Lower lobe of right lung (tissue), 2 donors: ENCODE measurements around the gene DLG3. TPM values are rescaled to one million over a fixed set of nuclear protein-coding genes. Genes with fewer than 3 reads are reported as not detected.

Experiments used
- ATAC-seq, 2 donors: fragments of 200-7000 bp; cut with Tn5 transposase; one replicate each; pipeline ENCODE4 v1.9.1; 2020 to 2022; ENCODE audit warnings: mild to moderate bottlenecking in 2 of 2, moderate library complexity in 2 of 2
- DNase-seq: peaks from one replicate; pipeline ENCODE4 v3.0.0-alpha.2; 2020
- H3K27ac ChIP-seq: fragments of 200-600 bp; one replicate; pipeline ENCODE4 v1.8.0; 2022
- H3K27me3 ChIP-seq: fragments of 200-600 bp; one replicate; pipeline ENCODE4 v1.8.0; 2022; ENCODE audit warnings: low read depth
- H3K36me3 ChIP-seq: fragments of 200-600 bp; one replicate; pipeline ENCODE4 v1.8.0; 2022; ENCODE audit warnings: mild to moderate bottlenecking
- H3K4me1 ChIP-seq: fragments of 200-600 bp; one replicate; pipeline ENCODE4 v1.8.0; 2022
- H3K4me3 ChIP-seq: fragments of 200-600 bp; one replicate; pipeline ENCODE4 v1.8.0; 2022; ENCODE audit warnings: mild to moderate bottlenecking
- H3K9me3 ChIP-seq: fragments of 200-600 bp; one replicate; pipeline ENCODE4 v1.8.0; 2022
- CTCF ChIP-seq: fragments of 200-600 bp; IDR thresholded peaks from one replicate; pipeline ENCODE4 v1.8.0; 2022; ENCODE audit warnings: antibody characterized with exemption, mild to moderate bottlenecking
- intact Hi-C: fragments of 100-400 bp; cut with DNase I; formaldehyde crosslinking; loops from one replicate; pipeline ENCODE4 v1.11.0; 2022
- total RNA-seq: library from RNA; stranded (reverse); fragmentation: NEBNext Ultra II Directional; extraction: Animal tissue kit (Norgen Biotek cat#: 25700); gene quantifications from one replicate; pipeline ENCODE4 v1.2.1, GENCODE V29; 2021
- donor health status: DM: no; HTN: yes; CAD: no; lungs with severe emphysema.

DLG3 gene
- total RNA-seq, 1 donor from 2014 or later = 24.1 TPM

DNA sequence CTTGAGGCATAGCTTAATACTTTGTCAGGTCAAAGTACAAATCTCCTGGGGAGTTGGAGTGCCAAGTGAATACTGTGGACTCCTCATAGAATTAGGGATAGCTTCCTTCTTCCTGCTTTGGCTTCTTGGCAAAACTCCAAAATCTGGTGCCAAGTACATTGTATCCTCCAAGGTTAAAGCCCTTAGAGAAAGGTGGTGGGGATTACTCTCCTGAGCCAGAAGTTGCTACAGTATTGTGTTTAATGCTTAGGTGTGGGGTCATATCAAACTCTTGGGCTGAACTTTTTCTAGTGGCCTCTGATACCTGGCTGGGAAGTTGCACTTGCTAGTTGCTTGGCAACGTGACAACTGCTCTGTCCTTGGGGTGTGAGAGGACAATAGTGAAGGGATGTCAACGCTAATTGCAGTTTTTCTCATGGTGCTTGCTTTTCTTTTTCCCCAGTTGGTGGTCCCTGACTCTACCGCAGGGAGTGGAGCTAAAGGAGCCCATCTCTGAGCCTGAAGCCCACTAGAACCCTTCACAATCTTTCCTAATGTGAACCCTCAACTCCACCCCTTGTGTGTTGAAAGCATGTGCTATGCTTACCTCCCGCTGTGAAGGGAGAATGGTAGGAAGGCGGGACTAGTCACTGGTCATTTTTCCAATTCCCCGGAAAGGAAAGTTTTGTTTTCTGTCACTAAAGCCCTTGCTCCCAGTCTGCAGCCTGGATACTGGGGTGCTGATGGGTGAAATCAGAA lies 35.5 kb downstream of the DLG3 start:
- H3K4me1 ChIP-seq = peaks cover 28% of the 10 kb centered on the region
- no peaks in the 10 kb centered on the region for H3K9me3 ChIP-seq
- DNase-seq = no peak
- no peaks in the 10 kb centered on the region for H3K27me3 ChIP-seq
- no peaks in the 10 kb centered on the region for H3K36me3 ChIP-seq
- peak overlapping the region; percentile 41 for H3K27ac ChIP-seq
- no peak for TF ChIP-seq CTCF
- no peak for ATAC-seq
- no peak overlapping the region for H3K4me3 ChIP-seq
- intact Hi-C loops = no loop called here

GRCh38 chrX:70480660-70481018 lies 36.0 kb downstream of the DLG3 start:
- H3K27ac ChIP-seq = peak overlapping the region; percentile 41
- peak in 1 of 2 donors; percentile 19 for ATAC-seq
- H3K4me1 ChIP-seq = peaks cover 28% of the 10 kb centered on the region
- H3K36me3 ChIP-seq = no peaks in the 10 kb centered on the region
- no peak for TF ChIP-seq CTCF
- no peaks in the 10 kb centered on the region for H3K27me3 ChIP-seq
- no peaks in the 10 kb centered on the region for H3K9me3 ChIP-seq
- no peak for DNase-seq
- intact Hi-C loops = no loop called here
- no peak overlapping the region for H3K4me3 ChIP-seq

DNA sequence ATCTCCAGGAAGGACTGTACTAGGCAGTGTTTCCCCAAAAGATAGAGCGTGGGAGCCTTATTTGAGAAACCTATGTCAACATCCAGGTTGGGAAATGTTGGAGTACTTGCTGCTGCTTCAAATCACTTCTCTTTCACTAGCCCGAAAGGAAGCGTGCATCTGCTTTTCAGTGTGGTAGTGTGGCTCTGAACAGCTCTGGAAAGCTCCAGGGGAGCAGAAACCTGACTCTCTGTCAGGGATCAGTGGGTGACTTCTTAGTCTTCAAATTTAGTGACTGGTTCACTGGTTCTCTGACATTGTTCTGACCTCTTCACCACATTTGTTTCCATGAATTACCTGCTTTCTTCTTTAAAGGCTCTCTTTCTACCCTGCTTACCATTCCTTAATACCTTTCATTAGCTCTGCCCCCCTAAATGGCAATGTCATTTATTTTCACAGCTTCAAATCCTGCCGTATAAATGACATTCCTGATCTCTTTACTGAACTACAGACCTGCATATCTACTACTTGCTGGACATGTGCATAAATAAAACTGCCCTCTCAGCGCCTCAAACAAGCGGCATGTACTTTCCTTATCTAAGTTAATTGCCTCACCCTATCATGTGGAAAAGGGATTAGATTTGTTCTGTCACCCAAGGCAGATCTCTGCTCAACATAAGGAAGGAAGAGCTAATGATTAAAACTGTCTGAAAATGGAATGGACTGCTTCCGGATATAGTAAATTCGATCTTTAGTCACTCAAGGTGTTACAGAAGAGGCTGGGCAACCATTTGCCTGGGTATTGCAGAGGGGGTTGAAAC lies 37.0 kb downstream of the DLG3 start:
- intact Hi-C loops = no loop called here
- H3K27me3 ChIP-seq = no peaks in the 10 kb centered on the region
- ATAC-seq = peak; percentile 63 to 65
- DNase-seq = no peak
- peaks cover 28% of the 10 kb centered on the region for H3K4me1 ChIP-seq
- no peaks in the 10 kb centered on the region for H3K36me3 ChIP-seq
- H3K9me3 ChIP-seq = no peaks in the 10 kb centered on the region
- no peak overlapping the region for H3K4me3 ChIP-seq
- no peak for TF ChIP-seq CTCF
- no peak overlapping the region for H3K27ac ChIP-seq

GRCh38 chrX:70482300-70482699 lies 37.7 kb downstream of the DLG3 start:
- Histone ChIP-seq H3K4me3 (no peak overlapping the region), H3K4me1 (peaks cover 28% of the 10 kb centered on the region), H3K27me3 (no peaks in the 10 kb centered on the region), H3K27ac (no peak overlapping the region), H3K36me3 (no peaks in the 10 kb centered on the region), H3K9me3 (no peaks in the 10 kb centered on the region)
- TF ChIP-seq CTCF = no peak
- ATAC-seq (no peak), DNase-seq (no peak)
- intact Hi-C loops = no loop called here

DNA sequence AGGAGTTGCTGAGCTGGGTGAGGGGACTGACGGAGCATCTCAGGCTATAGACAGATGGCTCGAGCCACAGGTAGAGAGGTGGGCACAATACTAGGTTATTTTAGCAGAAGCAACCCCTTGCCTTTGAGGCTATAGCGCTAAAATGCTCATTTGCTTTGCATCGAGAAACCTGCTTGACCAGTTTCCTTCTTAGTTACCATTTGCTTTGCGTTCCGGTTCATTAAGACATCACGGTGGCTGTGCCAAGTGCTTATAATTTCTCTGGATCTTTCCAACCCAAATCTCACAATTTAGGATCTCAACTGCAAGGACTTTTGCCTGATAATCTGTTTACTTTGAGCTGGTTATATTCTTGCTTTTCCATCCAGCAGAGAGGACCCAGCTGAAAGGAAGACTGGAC lies 40.8 kb downstream of the DLG3 start:
- Histone ChIP-seq H3K36me3 (no peaks in the 10 kb centered on the region), H3K9me3 (no peaks in the 10 kb centered on the region), H3K4me3 (no peak overlapping the region), H3K4me1 (peaks cover 15% of the 10 kb centered on the region), H3K27ac (no peak overlapping the region), H3K27me3 (no peaks in the 10 kb centered on the region)
- no peak for TF ChIP-seq CTCF
- ATAC-seq = no peak
- intact Hi-C loops = no loop called here
- DNase-seq = no peak
